ENCODE results near the gene G6PC3.

Gene G6PC3

DNA sequence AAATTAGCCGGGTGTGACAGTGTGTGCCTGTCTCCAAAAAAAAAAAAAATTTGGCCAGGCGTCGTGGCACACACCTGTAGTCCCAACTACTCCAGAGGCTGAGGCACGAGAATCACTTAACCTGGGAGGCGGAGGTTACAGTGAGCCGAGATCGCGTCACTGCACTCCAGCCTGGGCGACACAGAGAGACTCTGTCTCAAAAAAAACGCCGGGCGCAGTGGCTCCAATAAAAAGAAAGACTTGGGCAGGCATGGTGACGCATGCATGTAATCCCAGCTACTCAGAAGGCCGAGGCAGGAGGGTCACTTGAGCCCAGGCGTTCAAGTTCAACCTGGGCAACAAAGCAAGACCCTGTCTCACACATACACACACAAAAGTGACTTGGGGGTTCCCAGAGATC is 7.7 kb upstream of the G6PC3 start:
- H3K36me3 ChIP-seq (ENCODE audit: insufficient read depth, low read length): peaks cover 57% of the 10 kb centered on the region
- WGBS: 95% methylated on average over 15 of the region's 15 CpGs
- no peak overlapping the region for H3K4me3 ChIP-seq (ENCODE audit: low read length)
- H3K27me3 ChIP-seq (ENCODE audit: insufficient read depth, low read length): no peaks in the 10 kb centered on the region
- peaks cover 7% of the 10 kb centered on the region for H3K4me1 ChIP-seq (ENCODE audit: insufficient read depth, low read length)
- no peaks in the 10 kb centered on the region for H3K9me3 ChIP-seq (ENCODE audit: insufficient read depth, low read depth, low read length)
- no peak overlapping the region for H3K27ac ChIP-seq (ENCODE audit: low read depth, low read length)
- H3K9ac ChIP-seq (ENCODE audit: low read depth, low read length): no peak overlapping the region

- Histone ChIP-seq H3K4me3 (ENCODE audit: low read length) (no peak overlapping the region), H3K9ac (ENCODE audit: low read depth, low read length) (0 out of 2 replicates have a peak overlapping the region, but pooled peaks have one; percentile 9), H3K36me3 (ENCODE audit: insufficient read depth, low read length) (peaks cover 49% of the 10 kb centered on the region), H3K27ac (ENCODE audit: low read depth, low read length) (no peak overlapping the region), H3K9me3 (ENCODE audit: insufficient read depth, low read depth, low read length) (no peaks in the 10 kb centered on the region), H3K4me1 (ENCODE audit: insufficient read depth, low read length) (peaks cover 7% of the 10 kb centered on the region), H3K27me3 (ENCODE audit: insufficient read depth, low read length) (no peaks in the 10 kb centered on the region)
- 95% methylated on average over 9 of the region's 10 CpGs for WGBS
Measured at GRCh38 chr17:44063704-44064639, 6.6 kb upstream of the G6PC3 start.

GRCh38 chr17:44065668-44066203 is 4.8 kb upstream of the G6PC3 start:
- no peaks in the 10 kb centered on the region for H3K27me3 ChIP-seq (ENCODE audit: insufficient read depth, low read length)
- peaks cover 11% of the 10 kb centered on the region for H3K4me1 ChIP-seq (ENCODE audit: insufficient read depth, low read length)
- H3K4me3 ChIP-seq (ENCODE audit: low read length): peak overlapping the region; percentile 72
- peak overlapping the region; percentile 97 for H3K9ac ChIP-seq (ENCODE audit: low read depth, low read length)
- WGBS: 1% methylated on average over 9 of the region's 9 CpGs
- H3K9me3 ChIP-seq (ENCODE audit: insufficient read depth, low read depth, low read length): no peaks in the 10 kb centered on the region
- peaks cover 34% of the 10 kb centered on the region for H3K36me3 ChIP-seq (ENCODE audit: insufficient read depth, low read length)
- H3K27ac ChIP-seq (ENCODE audit: low read depth, low read length): peak overlapping the region; percentile 97

DNA sequence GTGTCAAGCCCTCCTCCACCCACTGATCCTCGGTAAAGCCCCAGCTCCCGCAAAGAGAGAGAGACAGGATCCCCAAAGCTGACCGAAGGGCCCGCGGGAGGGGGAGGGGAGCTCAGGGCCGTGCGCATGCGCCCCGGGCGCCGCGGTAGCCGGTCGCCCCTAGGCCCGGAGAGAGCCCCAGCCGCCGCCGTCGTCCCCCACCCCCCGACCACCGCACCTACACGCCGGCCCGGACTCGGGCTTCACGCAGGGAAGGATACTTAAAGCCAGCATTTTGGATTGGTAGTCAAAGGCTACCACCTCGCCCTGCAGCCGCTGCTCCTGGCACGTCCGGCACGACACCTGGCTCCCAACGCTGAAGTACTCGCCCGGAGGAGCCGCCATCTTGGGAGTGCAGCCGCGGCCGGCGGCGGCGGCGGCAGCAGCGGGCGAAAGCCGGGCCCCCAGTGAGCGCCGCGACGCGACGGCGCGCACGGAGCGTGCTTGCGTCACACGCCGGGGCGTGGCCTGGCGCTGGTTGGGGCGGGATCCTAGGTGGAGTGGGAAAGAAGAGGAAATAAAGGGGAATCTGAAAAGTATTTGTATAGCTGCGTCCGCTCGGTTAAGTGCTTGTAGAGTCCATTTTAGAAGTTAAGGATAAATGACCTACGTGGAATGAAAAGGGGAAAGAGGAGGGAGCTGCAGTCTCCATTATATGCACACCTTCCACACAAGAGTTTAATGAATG is 4.2 kb upstream of the G6PC3 start, which contains the start of gene LSM12:
Gene LSM12 (minus strand): TSS at position 468 of the 727 bp plus-strand sequence. CDS start 84 bp downstream, at position 384.
- peak within 1 kb of the TSS; percentile 72 for H3K4me3 ChIP-seq (ENCODE audit: low read length)
- peaks cover 28% of the 10 kb centered on the region for H3K36me3 ChIP-seq (ENCODE audit: insufficient read depth, low read length)
- H3K9me3 ChIP-seq (ENCODE audit: insufficient read depth, low read depth, low read length): no peaks in the 10 kb centered on the region
- peak within 1 kb of the TSS; percentile 97 for H3K9ac ChIP-seq (ENCODE audit: low read depth, low read length)
- no peaks in the 10 kb centered on the region for H3K27me3 ChIP-seq (ENCODE audit: insufficient read depth, low read length)
- under 1% methylated on average over 63 of the region's 65 CpGs for WGBS
- peaks cover 11% of the 10 kb centered on the region for H3K4me1 ChIP-seq (ENCODE audit: insufficient read depth, low read length)
- H3K27ac ChIP-seq (ENCODE audit: low read depth, low read length): peak within 1 kb of the TSS; percentile 97

DNA sequence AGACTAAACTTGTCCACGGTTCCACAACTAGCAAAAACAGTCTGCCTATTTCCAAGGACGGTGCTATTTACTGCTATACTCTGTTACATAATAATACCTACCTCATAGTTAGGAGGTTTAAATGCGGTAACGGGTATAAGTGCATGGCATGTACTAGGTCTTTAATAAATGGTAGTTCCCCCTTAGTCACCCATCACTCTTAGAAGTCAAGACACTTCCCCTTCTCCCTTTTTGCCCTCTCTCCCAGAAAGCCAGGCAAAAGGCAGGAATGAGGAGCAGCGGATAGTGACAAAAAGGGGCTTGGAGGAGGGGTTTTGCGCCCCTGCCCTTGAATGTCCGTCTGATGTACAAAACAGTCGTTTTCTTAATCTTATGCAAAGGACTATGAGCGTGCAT is 3.0 kb upstream of the G6PC3 start:
- Histone ChIP-seq H3K4me3 (ENCODE audit: low read length) (no peak overlapping the region), H3K9me3 (ENCODE audit: insufficient read depth, low read depth, low read length) (no peaks in the 10 kb centered on the region), H3K36me3 (ENCODE audit: insufficient read depth, low read length) (peaks cover 18% of the 10 kb centered on the region), H3K27me3 (ENCODE audit: insufficient read depth, low read length) (no peaks in the 10 kb centered on the region), H3K4me1 (ENCODE audit: insufficient read depth, low read length) (peaks cover 19% of the 10 kb centered on the region), H3K9ac (ENCODE audit: low read depth, low read length) (no peak overlapping the region), H3K27ac (ENCODE audit: low read depth, low read length) (no peak overlapping the region)
- WGBS: 92% methylated on average over 7 of the region's 9 CpGs

- Histone ChIP-seq H3K9me3 (ENCODE audit: insufficient read depth, low read depth, low read length) (no peaks in the 10 kb centered on the region), H3K4me3 (ENCODE audit: low read length) (peak overlapping the region; percentile 74), H3K27me3 (ENCODE audit: insufficient read depth, low read length) (no peaks in the 10 kb centered on the region), H3K27ac (ENCODE audit: low read depth, low read length) (peak overlapping the region; percentile 89), H3K4me1 (ENCODE audit: insufficient read depth, low read length) (peaks cover 15% of the 10 kb centered on the region; the same call in 1 of the 2 replicates), H3K36me3 (ENCODE audit: insufficient read depth, low read length) (peaks cover 22% of the 10 kb centered on the region), H3K9ac (ENCODE audit: low read depth, low read length) (peak overlapping the region; percentile 84)
- 9% methylated on average over 7 of the region's 7 CpGs for WGBS
Measured at GRCh38 chr17:44069974-44070454, 521 bp upstream of the G6PC3 start.

DNA sequence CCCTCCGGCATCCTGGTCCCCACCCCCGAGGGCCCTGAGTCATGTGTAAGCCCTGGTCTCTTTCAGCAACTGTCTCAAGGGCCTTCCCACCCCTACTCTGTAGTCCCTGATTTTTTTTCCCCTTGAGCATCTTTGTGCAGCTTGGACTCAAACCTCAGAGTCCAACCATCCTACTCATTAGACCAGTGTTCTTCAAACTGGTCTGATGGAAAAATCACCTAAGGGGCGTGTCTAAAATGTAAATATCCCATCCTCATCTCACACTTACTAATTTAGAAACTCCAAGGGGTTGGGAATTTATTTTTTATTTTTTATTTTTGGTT is 624 bp downstream of the G6PC3 start:
- 6% methylated on average over 3 of the region's 3 CpGs for WGBS
- Histone ChIP-seq H3K4me1 (ENCODE audit: insufficient read depth, low read length) (peaks cover 12% of the 10 kb centered on the region; the same call in 1 of the 2 replicates), H3K36me3 (ENCODE audit: insufficient read depth, low read length) (peaks cover 33% of the 10 kb centered on the region), H3K9ac (ENCODE audit: low read depth, low read length) (peak overlapping the region; percentile 93), H3K9me3 (ENCODE audit: insufficient read depth, low read depth, low read length) (no peaks in the 10 kb centered on the region), H3K27me3 (ENCODE audit: insufficient read depth, low read length) (no peaks in the 10 kb centered on the region), H3K4me3 (ENCODE audit: low read length) (peak overlapping the region; percentile 91), H3K27ac (ENCODE audit: low read depth, low read length) (peak overlapping the region; percentile 98)

- peak overlapping the region; percentile 98; the same call in 1 of the 2 replicates for H3K27ac ChIP-seq (ENCODE audit: low read depth, low read length)
- peak overlapping the region; percentile 93 for H3K9ac ChIP-seq (ENCODE audit: low read depth, low read length)
- peak overlapping the region; percentile 91 for H3K4me3 ChIP-seq (ENCODE audit: low read length)
- no peaks in the 10 kb centered on the region for H3K9me3 ChIP-seq (ENCODE audit: insufficient read depth, low read depth, low read length)
- WGBS: 24% methylated on average over 2 of the region's 2 CpGs
- H3K4me1 ChIP-seq (ENCODE audit: insufficient read depth, low read length): peaks cover 12% of the 10 kb centered on the region; the same call in 1 of the 2 replicates
- H3K27me3 ChIP-seq (ENCODE audit: insufficient read depth, low read length): no peaks in the 10 kb centered on the region
- H3K36me3 ChIP-seq (ENCODE audit: insufficient read depth, low read length): peaks cover 39% of the 10 kb centered on the region
Measured at GRCh38 chr17:44071772-44072171, 1.2 kb downstream of the G6PC3 start.

DNA sequence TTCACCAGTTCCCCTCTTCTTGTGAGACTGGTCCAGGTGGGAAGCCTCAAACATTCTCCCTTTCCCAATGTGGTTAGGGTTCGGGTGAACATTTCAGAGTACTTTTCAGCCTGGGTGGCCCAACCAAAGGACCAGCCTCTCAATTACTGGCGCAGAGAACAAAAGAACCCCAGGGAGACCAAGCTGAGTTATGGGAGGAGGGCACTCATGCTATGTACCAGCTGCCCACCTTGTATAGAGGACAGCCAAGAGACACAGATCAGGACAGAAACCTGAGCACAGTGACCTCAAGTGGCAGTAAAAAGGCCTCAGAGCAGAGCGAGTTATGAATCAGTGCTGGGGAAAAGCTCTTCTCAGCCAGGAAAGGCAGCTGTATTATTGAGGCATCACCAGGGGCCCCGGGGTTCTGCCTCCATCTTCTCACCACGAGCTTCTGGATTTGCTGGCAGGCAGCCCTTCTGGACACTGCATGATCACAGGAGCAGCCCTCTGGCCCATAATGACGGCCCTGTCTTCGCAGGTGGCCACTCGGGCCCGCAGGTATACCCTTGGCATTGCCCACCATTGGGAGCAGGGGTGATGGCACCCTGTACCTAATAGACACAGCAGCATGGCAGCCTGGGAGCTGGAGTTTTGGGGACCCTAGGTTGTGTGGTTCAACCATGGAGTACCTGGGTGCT is 3.8 kb downstream of the G6PC3 start:
- H3K36me3 ChIP-seq (ENCODE audit: insufficient read depth, low read length): peaks cover 63% of the 10 kb centered on the region
- H3K27ac ChIP-seq (ENCODE audit: low read depth, low read length): no peak overlapping the region
- WGBS: 93% methylated on average over 9 of the region's 9 CpGs
- no peak overlapping the region for H3K4me3 ChIP-seq (ENCODE audit: low read length)
- H3K27me3 ChIP-seq (ENCODE audit: insufficient read depth, low read length): no peaks in the 10 kb centered on the region
- H3K9ac ChIP-seq (ENCODE audit: low read depth, low read length): no peak overlapping the region
- H3K4me1 ChIP-seq (ENCODE audit: insufficient read depth, low read length): peaks cover 12% of the 10 kb centered on the region; the same call in 1 of the 2 replicates
- H3K9me3 ChIP-seq (ENCODE audit: insufficient read depth, low read depth, low read length): no peaks in the 10 kb centered on the region

DNA sequence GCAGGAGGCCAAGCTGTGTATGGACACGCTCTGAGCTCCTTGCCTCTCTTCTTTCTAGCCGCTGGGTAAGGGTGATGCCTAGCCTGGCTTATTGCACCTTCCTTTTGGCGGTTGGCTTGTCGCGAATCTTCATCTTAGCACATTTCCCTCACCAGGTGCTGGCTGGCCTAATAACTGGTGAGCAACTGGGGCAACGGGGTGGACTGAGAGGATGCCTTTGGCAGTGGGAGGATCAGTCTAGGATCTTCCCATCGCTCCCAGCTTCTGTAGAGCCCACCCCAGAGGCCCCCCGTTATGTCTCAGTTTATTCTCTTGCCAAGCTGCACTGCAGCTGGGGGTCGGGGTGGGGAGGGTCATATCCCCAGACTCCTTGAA is 4.4 kb downstream of the G6PC3 start:
- H3K4me3 ChIP-seq (ENCODE audit: low read length): no peak overlapping the region
- 95% methylated on average over 9 of the region's 9 CpGs for WGBS
- H3K27me3 ChIP-seq (ENCODE audit: insufficient read depth, low read length): no peaks in the 10 kb centered on the region
- no peak overlapping the region for H3K9ac ChIP-seq (ENCODE audit: low read depth, low read length)
- H3K9me3 ChIP-seq (ENCODE audit: insufficient read depth, low read depth, low read length): no peaks in the 10 kb centered on the region
- no peak overlapping the region for H3K27ac ChIP-seq (ENCODE audit: low read depth, low read length)
- H3K36me3 ChIP-seq (ENCODE audit: insufficient read depth, low read length): peaks cover 66% of the 10 kb centered on the region
- H3K4me1 ChIP-seq (ENCODE audit: insufficient read depth, low read length): peaks cover 11% of the 10 kb centered on the region; the same call in 1 of the 2 replicates
